Activated CD4-positive, CD25-positive, alpha-beta regulatory T cell treated with anti-CD3 and anti-CD28 coated beads, Interleukin-2, amount 50 U/mL, for 72 hours (primary cell): ENCODE measurements around the gene KRT27.
"Not testable (repeated sequence)": the region's sequence is repeated elsewhere in the genome, so short reads cannot be mapped to it uniquely, and the experiment has no call there.

Source experiments
- DNase-seq: peaks from one replicate; pipeline ENCODE4 v3.0.0; 2021

The KRT27 gene

GRCh38 chr17:40750391-40750790, 32.0 kb downstream of the KRT27 start:
- DNase-seq: no peak

- DNase-seq: not testable (repeated sequence)
Measured at GRCh38 chr17:40748666-40749065, 33.7 kb downstream of the KRT27 start.

DNA sequence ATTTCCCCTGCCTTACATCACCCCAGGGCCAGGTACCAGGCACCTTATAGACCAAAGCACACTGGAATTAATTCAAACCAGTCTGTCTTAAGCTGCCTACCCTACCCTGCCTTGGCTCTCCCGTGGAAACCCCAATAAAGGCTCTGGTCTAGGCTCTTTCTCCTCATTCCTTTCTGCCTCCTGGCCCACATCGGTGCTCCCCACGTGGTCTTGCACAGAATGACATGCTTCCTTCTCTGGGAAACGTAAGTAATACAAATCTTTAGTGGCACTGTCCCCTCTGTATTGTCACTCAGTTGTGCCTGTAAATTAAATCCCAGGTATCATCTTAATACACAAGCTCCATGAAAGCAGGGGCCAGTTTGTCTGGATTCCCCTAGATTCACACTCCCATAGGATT, 43.8 kb downstream of the KRT27 start:
- no peak for DNase-seq

GRCh38 chr17:40735016-40735415, 47.3 kb downstream of the KRT27 start:
- DNase-seq: no peak

- no peak for DNase-seq
Measured at GRCh38 chr17:40734018-40734417, 48.3 kb downstream of the KRT27 start.

DNA sequence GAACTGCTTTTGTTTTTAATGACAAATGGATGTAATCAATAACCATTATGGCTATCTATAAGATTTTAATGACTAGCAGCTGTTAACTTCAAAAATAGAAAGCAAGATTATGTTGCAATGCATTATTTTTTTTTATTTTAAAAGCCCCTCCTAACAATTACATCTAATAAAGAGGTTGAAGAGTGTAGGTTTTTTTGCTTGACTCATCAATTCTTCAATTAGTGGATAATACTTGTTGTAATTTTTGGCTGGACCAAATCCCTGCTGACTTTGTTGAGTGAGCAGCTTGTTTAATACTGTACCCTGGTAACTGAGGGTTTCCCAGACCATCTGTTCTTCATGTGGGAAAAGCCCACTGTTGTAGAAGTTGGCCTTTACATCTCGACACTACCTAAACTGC, 51.4 kb downstream of the KRT27 start:
- no peak for DNase-seq

DNA sequence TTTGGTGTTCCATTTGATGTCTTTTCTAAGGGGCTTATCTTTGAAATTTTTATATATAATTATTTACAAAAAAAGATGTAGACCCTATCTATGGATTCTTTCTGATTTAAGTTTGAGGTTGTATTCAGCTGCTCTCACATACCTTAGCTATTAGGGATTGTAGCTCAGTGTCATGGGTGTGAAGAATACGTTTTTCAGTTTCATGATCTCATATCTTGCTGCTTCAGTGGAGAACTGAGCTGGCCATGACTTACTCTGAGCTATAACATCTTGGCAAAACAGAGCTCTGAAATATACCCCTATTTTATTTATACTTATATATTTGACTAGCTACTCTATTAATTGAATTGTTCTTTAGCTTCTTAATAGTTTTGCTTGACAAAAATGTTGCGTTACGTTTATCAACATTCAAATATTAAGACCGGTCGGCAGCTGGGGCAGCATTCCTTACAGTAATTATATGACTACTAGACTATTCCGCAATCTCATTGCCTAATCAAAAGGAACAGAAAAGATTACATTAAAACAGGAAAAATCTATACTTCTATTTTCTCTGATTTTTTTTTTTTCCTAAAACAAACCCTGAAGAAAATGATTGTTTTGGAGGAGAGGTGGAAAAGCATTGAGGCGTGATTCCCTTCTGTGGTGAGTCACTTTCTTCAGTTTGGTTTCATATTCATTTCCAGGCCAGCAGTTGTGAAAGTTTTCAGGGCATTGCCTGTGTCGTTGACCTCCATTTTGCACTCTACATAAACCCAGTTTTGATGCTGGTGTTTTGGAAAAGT, 54.7 kb downstream of the KRT27 start:
- no peak for DNase-seq

DNA sequence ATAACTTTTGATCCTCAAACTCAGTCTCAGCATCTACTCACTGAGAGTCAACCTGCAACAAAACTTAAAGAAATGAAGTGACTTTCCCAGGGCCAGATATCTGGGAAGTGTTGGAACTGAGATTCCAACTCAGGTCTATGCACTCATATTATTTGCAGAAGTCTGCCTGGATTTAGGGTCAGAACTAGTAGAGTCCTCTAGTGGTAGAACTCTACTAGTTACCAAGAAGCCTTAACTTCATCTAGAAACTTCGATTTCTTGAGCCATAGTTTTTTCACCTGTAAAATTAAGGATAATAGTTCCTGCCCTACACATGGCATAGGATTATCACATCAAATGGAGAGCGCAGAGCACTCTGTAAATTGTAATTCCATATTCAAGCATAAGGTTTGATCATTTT, 55.4 kb downstream of the KRT27 start:
- no peak for DNase-seq
